T47D (cell line): Measurements from ENCODE around the gene CRYBB3.
"Not testable (repeated sequence)": the region's sequence is repeated elsewhere in the genome, so short reads cannot be mapped to it uniquely, and the experiment has no call there.

Source experiments
- DNase-seq, 2 experiments: peaks; one replicate each; pipeline versions ENCODE4 v3.0.0 to v3.0.0-alpha.2; 2011 to 2012; ENCODE audit warnings: low read depth in 1 of 2, low spot score in 1 of 2
- JUND ChIP-seq: IDR thresholded peaks from 2 replicates; pipeline ENCODE4 v1.6.1; 2012; ENCODE audit warnings: low read depth
- in situ Hi-C: cut with HindIII; loops from 2 replicates; pipeline ENCODE4 v1.10.0; 2016; ENCODE audit warnings: low sequenced_read_pairs, low pct_unique_long_range_greater_than_20kb

CRYBB3 gene

GRCh38 chr22:25203082-25203481 is 3.4 kb downstream of the CRYBB3 start:
- no peak for TF ChIP-seq JUND
- no peak for DNase-seq
- in situ Hi-C loops, result no loop called here

GRCh38 chr22:25204547-25204946 is 4.9 kb downstream of the CRYBB3 start:
- DNase-seq, in situ Hi-C loops: not testable (repeated sequence)

- in situ Hi-C loops, result no loop called here
- no peak for DNase-seq
- no peak for TF ChIP-seq JUND
Measured at GRCh38 chr22:25205847-25206246, 6.2 kb downstream of the CRYBB3 start.

GRCh38 chr22:25206998-25207397 is 7.3 kb downstream of the CRYBB3 start:
- DNase-seq, result no peak
- in situ Hi-C loops, result no loop called here
- no peak for TF ChIP-seq JUND

- in situ Hi-C loops, result no loop called here
- no peak for DNase-seq
- TF ChIP-seq JUND, result no peak
Measured at GRCh38 chr22:25207553-25208157, 8.0 kb downstream of the CRYBB3 start.

- no peak for TF ChIP-seq JUND
- in situ Hi-C loops, result no loop called here
- no peak for DNase-seq
Measured at GRCh38 chr22:25208328-25208727, 8.7 kb downstream of the CRYBB3 start.

GRCh38 chr22:25208743-25209505 is 9.3 kb downstream of the CRYBB3 start:
- no peak for TF ChIP-seq JUND
- in situ Hi-C loops, result no loop called here
- no peak for DNase-seq

- TF ChIP-seq JUND, result no peak
Measured at GRCh38 chr22:25210793-25211192, 11.1 kb downstream of the CRYBB3 start.

GRCh38 chr22:25212337-25212736 is 12.7 kb downstream of the CRYBB3 start:
- in situ Hi-C loops, result no loop called here

More at GRCh38 chr22:25210793-25211192, 11.1 kb downstream of the CRYBB3 start:
- DNase-seq, result no peak
- in situ Hi-C loops, result no loop called here

GRCh38 chr22:25213221-25213620 is 13.6 kb downstream of the CRYBB3 start:
- in situ Hi-C loops, result no loop called here
- no peak for TF ChIP-seq JUND
- DNase-seq, result no peak

More at GRCh38 chr22:25212337-25212736, 12.7 kb downstream of the CRYBB3 start:
- DNase-seq, result no peak
- TF ChIP-seq JUND, result no peak

GRCh38 chr22:25216230-25216629 is 16.6 kb downstream of the CRYBB3 start:
- in situ Hi-C loops, result no loop called here

GRCh38 chr22:25219211-25219689 is 19.6 kb downstream of the CRYBB3 start, which contains the start of gene CRYBB2:
CRYBB2 (plus strand) TSS chr22:25219639; CDS start chr22:25221430, 1,791 bp downstream.
- in situ Hi-C loops, result no loop called here
- TF ChIP-seq JUND, result no peak
- DNase-seq, result no peak

More at GRCh38 chr22:25216230-25216629, 16.6 kb downstream of the CRYBB3 start:
- DNase-seq, result no peak
- no peak for TF ChIP-seq JUND

GRCh38 chr22:25219948-25220442 is 20.3 kb downstream of the CRYBB3 start:
- DNase-seq, result no peak
- in situ Hi-C loops, result no loop called here
- TF ChIP-seq JUND, result no peak
